HG03378 (cell line): ENCODE results near the gene ELFN2.

ENCODE experiments used
- ATAC-seq: cut with Tn5 transposase; IDR thresholded peaks from one replicate; pipeline ENCODE4 v1.9.1; 2021; ENCODE audit warnings: mild to moderate bottlenecking, moderate library complexity; ENCODE audit not compliant: unreplicated experiment

The ELFN2 gene

GRCh38 chr22:37363261-37363992, 63.9 kb downstream of the ELFN2 start:
- no peak for ATAC-seq

GRCh38 chr22:37362621-37363020, 64.7 kb downstream of the ELFN2 start:
- no peak for ATAC-seq

- no peak for ATAC-seq
Measured at GRCh38 chr22:37358917-37359316, 68.4 kb downstream of the ELFN2 start.

- ATAC-seq: no peak
Measured at GRCh38 chr22:37358386-37358785, 68.9 kb downstream of the ELFN2 start.

GRCh38 chr22:37357446-37358075, 69.7 kb downstream of the ELFN2 start:
- no peak for ATAC-seq

DNA sequence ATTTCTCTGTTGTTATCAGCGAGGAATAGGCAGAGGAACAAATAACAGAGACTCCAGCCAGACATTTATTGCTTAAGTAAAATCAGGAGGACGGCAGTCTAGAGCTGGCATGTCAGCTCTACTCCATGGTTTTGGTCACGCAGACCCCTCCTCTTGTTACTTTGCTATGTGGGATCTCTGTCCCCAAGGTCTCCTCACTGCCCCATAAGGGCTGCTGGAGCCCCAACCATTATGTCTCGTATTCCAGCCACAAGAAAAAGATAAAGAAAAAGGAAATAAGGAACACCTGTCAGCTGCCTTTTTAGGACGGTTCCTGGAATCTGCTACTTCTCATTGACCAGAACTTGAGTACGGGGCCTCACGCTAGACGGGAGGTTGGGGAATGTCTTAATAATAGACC, 70.4 kb downstream of the ELFN2 start:
- no peak for ATAC-seq

DNA sequence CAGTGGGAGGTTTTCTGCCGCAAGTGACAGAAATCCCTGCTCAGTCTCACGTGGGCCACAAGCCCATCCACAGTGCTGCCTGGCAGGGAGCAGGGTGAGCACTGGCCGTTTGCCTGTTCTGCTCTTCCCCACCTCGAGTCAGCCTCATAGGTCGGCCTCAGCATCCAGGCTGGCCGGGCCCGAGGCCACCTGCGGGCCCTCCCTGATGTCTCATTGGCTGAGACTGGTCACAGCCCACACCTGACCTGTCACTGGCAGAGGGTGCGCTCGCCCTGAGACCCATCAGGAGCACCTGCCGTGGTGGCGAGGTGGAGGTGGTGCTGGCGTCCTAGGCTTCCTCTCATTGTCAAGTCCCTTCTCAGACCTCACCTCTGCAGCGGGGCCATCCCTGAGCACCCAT, 72.1 kb downstream of the ELFN2 start:
- no peak for ATAC-seq

- no peak for ATAC-seq
Measured at GRCh38 chr22:37354670-37355069, 72.6 kb downstream of the ELFN2 start.

DNA sequence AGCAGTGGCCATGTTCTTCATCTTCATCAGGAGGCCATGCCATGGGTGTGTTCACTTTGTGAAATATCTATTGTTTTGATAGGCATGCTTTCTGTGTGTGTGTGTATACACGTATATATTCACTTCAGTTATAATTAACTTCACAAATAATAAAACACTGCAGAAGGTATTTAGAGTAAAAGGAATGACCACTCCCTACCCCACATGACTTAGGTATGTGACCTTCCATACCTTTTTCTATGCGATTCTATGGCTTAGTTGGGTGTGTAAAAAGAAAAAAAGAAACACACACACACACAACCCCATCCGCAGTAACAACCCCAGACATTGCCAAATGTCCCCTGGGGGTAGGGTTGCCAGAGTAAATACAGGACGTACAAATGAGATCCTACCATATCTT, 73.0 kb downstream of the ELFN2 start:
- no peak for ATAC-seq

- ATAC-seq: no peak
Measured at GRCh38 chr22:37353839-37354238, 73.4 kb downstream of the ELFN2 start.

DNA sequence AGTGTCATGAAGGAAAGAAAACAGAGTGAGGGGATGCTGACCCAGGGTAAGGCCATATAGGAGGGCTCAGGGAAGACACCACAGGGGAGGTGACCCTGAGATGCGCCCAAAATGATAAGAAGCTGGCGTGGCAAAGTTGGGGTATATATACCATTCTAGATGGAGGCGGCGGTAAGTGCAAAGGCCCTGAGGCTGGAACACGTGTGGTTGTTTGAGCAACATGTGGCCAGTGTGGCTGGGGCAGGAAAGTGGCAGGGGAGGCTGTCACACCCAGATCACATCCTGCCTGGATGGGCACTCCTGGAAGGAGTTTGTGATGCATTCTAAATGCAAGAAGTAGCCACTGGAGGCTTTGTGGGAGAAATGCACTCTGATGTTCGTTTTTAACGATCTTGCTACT, 74.8 kb downstream of the ELFN2 start:
- no peak for ATAC-seq

DNA sequence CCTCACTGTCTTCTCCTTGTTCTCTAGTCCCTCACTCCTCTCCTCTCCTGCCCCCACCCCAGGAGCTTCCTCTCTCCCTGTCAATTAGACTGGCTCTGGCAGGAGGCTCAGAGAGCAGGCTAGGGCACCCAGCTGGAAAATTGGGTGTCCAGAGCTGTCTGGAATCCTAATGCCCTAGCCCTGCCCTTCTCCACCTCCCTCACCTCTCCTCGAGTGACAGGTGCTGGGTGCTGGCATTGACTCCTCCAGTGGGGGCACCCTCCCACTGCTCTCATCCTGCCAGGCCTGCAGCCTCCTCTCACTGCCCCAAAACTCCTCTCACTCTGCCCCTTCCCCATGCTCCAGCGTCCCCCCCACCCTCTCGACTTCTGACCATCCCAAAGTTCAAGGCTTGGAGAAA, 76.0 kb downstream of the ELFN2 start:
- ATAC-seq: no peak

DNA sequence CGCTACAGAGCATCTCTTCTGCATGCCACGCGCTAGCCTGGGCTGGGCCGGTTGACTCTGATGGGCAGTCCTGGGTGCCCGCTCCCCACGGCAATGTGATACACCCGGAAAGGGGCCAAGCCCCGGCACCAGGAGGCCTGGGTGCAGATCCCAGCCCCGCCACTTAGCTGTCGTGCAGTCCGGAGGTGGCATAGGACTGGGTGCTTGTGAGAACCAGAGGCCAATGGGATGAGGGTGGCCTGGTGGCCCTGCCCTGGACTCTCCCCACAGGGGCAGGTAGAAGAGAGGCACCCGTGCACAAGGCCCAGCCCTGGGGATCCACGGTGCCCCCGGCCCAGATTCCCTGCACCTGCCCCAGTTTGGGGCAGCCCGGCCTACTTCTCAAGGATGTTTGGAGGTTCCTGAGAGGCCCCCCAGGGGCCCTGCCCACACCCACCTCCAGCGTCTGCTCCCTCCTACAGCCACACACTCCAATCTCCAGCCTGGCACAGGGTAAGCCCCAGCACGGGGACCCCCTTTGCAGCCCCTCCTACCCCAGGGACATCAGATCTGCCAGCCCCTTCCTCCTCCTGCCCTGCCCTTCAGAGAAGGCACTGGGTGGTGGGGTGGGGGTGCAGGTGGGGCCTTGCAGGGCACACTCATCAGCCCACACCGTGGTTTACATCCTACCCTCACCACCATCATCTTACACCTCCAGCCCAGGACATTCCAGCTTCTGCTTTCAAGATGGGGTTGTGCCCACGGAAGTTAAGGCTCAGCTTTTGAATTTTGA, 78.0 kb downstream of the ELFN2 start:
- no peak for ATAC-seq

- ATAC-seq: no peak
Measured at GRCh38 chr22:37346505-37346895, 80.8 kb downstream of the ELFN2 start.

DNA sequence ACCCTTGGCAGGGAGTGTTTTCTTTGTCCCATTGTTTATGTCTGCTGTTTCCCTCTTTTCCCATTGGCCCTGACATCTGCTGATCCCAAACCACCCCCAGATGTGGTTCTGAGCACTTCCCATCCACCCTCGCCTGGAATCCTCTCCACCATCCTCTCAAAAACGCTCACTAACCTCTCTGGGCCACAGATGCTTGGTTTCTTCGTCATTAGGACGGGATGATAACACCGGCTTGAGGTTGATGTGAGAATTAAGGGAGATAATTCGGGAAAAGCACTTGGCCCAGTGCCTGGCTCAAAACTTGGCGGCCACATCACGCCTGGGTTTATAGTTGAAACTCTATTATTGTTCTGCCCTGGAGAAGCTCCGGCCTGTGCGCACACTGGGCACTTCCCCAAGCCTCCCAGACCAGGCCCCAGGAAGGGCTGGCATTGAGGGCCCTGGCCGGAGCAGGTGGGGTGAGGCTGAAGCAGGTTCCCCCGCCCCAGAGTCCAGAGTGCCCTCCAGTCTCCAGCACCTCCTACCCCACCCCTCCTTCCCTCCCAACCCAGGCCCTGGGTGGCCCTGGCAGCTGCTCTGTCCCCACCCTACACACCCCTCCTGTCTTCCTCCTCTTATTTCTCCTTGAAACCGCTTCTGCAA, 81.3 kb downstream of the ELFN2 start:
- ATAC-seq: no peak

GRCh38 chr22:37344735-37345449, 82.4 kb downstream of the ELFN2 start:
- no peak for ATAC-seq

DNA sequence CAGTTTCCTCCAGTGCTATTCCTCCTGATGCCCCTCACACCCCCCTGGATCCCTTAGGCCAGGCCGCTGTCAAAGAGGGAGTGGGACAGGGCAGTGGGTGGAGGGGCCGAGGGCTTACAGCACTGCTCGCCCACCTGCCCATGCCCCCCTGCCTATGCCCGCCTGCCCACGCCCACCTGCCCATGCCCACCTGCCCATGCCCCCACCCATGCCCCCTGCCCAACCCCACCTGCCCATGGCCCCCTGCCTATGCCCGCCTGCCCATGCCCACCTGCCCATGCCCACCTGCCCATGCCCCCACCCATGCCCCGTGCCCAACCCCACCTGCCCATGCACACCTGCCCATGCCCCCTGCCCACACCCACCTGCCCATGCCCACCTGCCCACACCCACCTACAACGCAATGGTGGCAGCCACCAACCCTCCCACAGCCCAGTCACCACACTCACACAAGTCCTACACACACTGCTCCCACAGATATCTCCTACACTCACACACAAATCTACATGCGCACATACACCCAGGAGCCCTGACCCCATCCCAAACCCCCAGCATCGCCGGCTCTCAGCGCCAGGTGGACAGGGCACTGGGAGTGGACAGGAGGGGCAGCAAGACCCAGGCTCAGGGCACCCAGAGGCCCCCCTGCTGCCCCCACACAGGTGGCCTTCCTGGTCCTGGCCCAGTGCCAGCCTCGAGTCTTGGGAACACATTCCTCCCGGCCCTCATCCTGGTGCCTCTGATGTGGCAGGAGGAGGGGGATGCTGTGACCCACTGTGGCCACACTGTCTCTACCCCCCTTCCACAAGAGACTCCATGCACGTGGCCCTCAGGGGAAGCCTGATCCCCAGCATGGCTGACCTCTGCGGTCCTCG, 83.2 kb downstream of the ELFN2 start:
- no peak for ATAC-seq

DNA sequence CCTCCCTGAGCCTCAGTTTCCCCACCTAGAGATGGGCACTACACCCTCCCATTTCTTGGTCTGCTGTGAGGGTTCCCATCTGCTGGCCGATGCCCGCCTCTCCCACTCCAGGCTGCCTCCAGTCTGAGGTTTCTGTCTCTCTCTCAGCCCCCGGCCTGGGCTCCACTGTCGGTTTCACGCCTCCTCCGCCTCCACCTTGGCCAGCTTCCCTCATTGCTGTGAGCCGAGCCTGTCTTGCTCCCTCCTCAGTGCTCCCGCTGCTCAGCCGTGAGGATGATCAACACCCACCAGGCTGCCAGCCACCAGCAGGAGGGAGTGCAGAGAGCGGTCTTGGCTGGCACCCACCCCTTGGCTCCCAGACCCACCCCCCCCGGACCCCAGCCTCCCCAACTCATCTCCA, 83.9 kb downstream of the ELFN2 start:
- ATAC-seq: no peak

- ATAC-seq: no peak
Measured at GRCh38 chr22:37342065-37342464, 85.2 kb downstream of the ELFN2 start.
